Epithelial cell of esophagus (primary cell): ENCODE measurements around the gene MAP6.
A peak's percentile ranks its signal among the peaks of the same experiment; 100 is the strongest.

Source experiments
- DNase-seq: peaks from one replicate; pipeline ENCODE4 v3.0.0; 2010; ENCODE audit warnings: low read depth
- H3K4me3 ChIP-seq: 2 replicates; pipeline ENCODE4 v1.5.1; 2011; ENCODE audit warnings: mild to moderate bottlenecking, low read length, control low read depth
- TF ChIP-seq, protein P1 (sequence below): IDR thresholded peaks from 2 replicates; pipeline ENCODE4 v1.5.1; 2011; ENCODE audit warnings: low read depth, mild to moderate bottlenecking, low read length, control low read depth, inconsistent platforms; ENCODE audit not compliant: insufficient read depth; ENCODE audit errors: missing control alignments

Gene MAP6

DNA sequence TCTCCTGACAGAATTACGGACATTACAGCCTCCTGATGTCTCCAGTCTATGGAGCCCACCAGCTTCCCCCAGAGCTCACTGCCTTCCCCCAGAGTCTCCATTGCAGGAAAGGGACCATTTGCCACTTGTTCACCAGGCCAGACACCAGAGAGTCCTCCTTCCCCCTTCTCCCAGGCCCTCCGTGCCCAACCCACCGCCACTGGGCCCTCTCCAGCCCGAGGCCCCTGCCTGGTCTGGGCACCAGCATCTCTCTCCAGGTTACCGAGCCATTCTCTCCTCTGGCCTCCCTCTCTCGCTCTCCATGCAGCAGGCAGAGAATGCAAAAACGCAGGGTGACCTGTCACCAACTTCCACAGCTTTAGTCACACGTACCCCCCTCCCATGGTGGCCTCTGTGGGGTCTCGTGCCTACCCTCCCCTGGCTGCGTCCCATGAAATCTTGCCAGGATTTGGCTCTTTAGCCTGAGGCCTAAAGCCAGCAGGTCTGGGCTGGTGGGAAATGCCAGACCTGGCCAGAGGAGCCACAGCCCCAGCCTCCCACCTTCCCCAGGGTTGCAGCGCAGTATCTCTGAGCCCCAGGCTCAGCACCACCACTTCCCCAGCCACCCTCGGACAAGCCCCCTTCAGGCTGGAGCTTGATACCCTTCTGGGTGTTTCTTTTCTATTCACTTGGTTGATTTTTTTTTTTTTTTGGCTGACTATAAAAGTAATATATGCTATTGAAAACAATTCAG is 113.6 kb downstream of the MAP6 start:
- DNase-seq, result no peak
- no peak overlapping the region for H3K4me3 ChIP-seq
- TF ChIP-seq, protein P1, sequence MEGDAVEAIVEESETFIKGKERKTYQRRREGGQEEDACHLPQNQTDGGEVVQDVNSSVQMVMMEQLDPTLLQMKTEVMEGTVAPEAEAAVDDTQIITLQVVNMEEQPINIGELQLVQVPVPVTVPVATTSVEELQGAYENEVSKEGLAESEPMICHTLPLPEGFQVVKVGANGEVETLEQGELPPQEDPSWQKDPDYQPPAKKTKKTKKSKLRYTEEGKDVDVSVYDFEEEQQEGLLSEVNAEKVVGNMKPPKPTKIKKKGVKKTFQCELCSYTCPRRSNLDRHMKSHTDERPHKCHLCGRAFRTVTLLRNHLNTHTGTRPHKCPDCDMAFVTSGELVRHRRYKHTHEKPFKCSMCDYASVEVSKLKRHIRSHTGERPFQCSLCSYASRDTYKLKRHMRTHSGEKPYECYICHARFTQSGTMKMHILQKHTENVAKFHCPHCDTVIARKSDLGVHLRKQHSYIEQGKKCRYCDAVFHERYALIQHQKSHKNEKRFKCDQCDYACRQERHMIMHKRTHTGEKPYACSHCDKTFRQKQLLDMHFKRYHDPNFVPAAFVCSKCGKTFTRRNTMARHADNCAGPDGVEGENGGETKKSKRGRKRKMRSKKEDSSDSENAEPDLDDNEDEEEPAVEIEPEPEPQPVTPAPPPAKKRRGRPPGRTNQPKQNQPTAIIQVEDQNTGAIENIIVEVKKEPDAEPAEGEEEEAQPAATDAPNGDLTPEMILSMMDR, result no peak

DNA sequence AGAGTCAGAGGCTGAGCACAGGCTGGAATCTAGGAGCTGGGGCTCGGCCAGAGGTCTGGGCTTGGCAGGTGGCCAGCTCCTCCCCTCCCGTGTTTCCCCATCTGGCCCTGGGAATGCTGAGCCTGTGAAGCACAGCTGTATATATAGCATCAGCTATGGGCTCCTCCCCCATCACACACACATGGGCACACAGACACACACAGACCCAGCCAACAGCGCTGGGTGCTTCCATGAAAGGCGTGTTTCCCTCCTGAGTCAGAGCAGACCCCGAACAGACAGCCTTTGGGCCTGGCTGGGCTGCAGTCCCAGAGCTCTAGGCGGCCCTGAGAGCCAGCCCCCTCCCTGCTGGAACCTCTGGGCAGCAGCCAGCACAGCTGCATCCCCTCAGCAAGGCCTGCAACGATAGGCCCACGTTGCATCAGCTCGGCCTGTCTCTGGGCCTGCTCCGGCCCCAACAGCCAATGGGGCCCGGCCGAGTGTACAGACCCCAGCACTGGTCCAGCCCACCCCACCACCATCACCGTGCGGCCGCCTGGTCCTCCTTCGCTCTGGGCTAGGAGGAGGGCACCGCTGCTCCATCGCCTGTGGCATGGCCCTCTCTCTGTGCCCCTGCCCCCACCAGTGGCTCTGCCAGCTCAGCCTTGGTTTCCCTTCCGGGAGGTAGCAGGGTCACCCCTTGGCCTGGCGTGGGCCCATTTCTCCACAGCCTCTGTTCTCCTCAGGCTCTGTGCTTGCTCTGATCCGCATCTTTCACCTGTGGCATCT is 114.4 kb downstream of the MAP6 start:
- TF ChIP-seq, protein P1, result no peak
- peak; percentile 40 for DNase-seq
- no peak overlapping the region for H3K4me3 ChIP-seq

DNA sequence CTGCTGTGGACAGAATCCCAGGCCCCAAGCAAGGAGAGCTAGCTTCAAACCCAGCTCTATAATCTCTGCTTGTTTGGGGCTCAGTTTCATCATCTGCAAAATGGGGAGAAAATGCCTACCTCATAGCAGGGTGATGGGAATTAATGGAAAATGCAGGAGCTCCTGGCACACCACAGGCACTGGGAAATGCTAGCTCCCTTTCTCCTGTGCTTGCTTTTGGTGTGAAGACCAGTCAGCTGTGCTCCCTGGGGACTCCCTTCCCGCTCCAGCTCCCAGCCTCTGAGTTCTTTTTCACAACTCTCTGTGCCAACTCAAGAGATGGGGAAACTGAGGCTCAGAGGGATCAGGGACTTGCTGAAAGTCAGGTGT is 115.0 kb downstream of the MAP6 start:
- DNase-seq, result no peak
- no peak overlapping the region for H3K4me3 ChIP-seq
- TF ChIP-seq, protein P1, result no peak

DNA sequence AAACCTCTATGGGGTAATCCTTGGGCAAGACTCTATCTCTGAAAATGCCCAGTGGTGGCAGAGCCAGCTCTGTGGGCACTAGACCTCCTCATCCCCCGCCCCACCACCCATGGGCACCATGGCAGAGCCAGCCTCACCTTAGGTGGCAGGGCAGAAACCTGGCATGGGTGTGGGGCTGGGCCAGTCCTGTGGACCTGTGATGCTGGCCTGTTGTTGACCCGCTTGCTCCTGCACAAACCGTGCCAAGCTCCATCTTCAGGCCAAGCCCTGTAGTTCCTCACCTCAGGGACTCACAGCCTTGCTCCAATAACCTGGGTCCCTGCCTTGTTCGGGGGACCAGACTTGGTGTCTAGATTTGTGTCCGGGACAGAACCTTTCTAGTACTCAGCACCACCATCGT is 115.7 kb downstream of the MAP6 start:
- H3K4me3 ChIP-seq, result no peak overlapping the region
- no peak for DNase-seq
- TF ChIP-seq, protein P1, result no peak

DNA sequence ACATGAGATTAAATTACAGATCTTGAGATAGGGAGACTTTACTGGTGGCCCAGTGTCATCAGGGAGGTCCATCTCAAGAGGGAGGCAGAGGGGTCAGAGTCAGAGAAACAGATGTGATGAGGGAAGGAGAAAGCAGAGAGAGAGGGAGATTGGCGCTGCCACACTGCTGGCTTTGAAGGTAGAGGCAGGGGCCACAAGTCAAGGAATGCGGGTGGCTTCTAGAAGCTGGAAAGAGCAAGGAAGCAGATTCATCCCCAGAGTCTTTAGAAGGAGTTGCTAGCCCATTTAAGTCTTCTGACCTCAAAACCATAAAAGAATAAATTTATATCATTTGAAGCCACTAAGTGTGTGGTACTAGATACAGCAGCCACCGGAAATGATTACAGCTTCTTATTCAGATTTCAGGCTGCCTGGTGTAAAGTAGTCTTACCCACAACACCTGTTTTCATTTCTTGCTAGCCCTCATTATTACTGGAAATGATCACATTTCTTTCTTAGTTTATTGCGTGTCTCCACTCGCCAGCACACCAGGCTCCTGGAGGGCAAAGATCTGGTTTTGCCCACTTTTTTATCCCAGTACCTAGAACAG is 119.4 kb downstream of the MAP6 start:
- TF ChIP-seq, protein P1, result no peak
- DNase-seq, result no peak
- no peak overlapping the region for H3K4me3 ChIP-seq

DNA sequence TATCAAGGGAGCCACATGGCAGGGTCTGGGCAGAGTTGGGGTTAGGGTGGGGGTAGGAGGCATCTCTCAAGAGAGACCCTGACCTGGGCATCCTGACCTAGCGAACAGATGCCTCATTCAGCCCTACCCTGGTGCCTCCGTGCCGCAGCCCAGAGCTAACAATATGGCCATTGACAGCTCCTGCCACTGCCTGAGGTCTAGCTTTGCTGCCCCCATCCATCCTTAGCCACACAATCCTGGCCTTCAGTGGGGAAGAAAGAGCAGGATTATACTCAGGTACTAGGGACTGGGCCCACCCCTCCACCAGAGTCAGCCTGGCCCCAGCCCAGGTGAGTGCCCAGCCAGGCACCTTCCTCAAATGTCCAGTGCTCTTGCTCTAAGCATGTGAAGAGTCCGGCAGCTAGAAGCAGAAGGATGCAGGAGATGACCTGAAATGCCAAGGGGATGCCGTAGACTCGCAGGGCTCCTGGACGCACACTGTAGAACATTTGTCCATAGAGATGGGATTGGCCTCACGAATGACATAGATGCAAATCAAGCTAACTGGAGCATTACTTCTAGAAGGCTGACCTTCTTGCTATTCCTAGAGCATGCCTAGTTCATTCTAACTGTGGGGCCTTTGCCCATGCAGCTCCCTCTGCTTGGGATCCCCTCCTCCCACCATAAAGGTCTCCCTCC is 120.1 kb downstream of the MAP6 start:
- DNase-seq, result no peak
- TF ChIP-seq, protein P1, result no peak
- no peak overlapping the region for H3K4me3 ChIP-seq
